NT2/D1 (cell line): Measurements from ENCODE around the gene ATAD3C.
"Not testable (repeated sequence)": the region's sequence is repeated elsewhere in the genome, so short reads cannot be mapped to it uniquely, and the experiment has no call there.

ENCODE experiments used
- DNase-seq: peaks from one replicate; pipeline ENCODE4 v3.0.0-alpha.2; 2011; ENCODE audit warnings: low read depth, low spot score
- H3K27me3 ChIP-seq: 2 replicates; pipeline ENCODE4 v1.6.0; 2011; ENCODE audit warnings: mild to moderate bottlenecking; ENCODE audit not compliant: insufficient read length, insufficient read depth
- H3K36me3 ChIP-seq: 2 replicates; pipeline ENCODE4 v1.6.1; 2011; ENCODE audit warnings: mild to moderate bottlenecking, low read length, mixed read lengths; ENCODE audit not compliant: insufficient read depth, insufficient read length
- H3K4me1 ChIP-seq: 2 replicates; pipeline ENCODE4 v1.5.1; 2011; ENCODE audit not compliant: insufficient read depth, insufficient read length
- H3K4me3 ChIP-seq: 2 replicates; pipeline ENCODE4 v1.5.1; 2011; ENCODE audit warnings: low read depth; ENCODE audit not compliant: insufficient read length
- H3K9ac ChIP-seq: 2 replicates; pipeline ENCODE4 v1.6.0; 2011; ENCODE audit warnings: low read depth; ENCODE audit not compliant: insufficient read length
- H3K9me3 ChIP-seq: 2 replicates; pipeline ENCODE4 v1.5.1; 2011; ENCODE audit warnings: mild to moderate bottlenecking, low read length; ENCODE audit not compliant: insufficient read depth
- SUZ12 ChIP-seq: IDR thresholded peaks from 2 replicates; pipeline ENCODE4 v1.6.1; 2011; ENCODE audit not compliant: insufficient read length, insufficient read depth; ENCODE audit errors: extremely low read depth
- YY1 ChIP-seq: IDR thresholded peaks from 2 replicates; pipeline ENCODE4 v1.6.1; 2011; ENCODE audit not compliant: insufficient read length, insufficient read depth
- ZNF274 ChIP-seq: IDR thresholded peaks from 2 replicates; pipeline ENCODE4 v1.6.1; 2011; ENCODE audit warnings: mild to moderate bottlenecking, low read depth, low read length

Gene ATAD3C

GRCh38 chr1:1415751-1416150 is 33.7 kb upstream of the ATAD3C start:
- no peaks in the 10 kb centered on the region for H3K27me3 ChIP-seq
- H3K9me3 ChIP-seq, result peaks cover 20% of the 10 kb centered on the region; the same call in 1 of the 2 replicates
- no peak for DNase-seq
- no peak overlapping the region for H3K9ac ChIP-seq
- no peak for TF ChIP-seq SUZ12
- TF ChIP-seq ZNF274, result no peak
- no peak for TF ChIP-seq YY1
- H3K36me3 ChIP-seq, result peaks cover 2% of the 10 kb centered on the region
- H3K4me3 ChIP-seq, result no peak overlapping the region
- peaks cover 17% of the 10 kb centered on the region for H3K4me1 ChIP-seq

GRCh38 chr1:1417396-1417795 is 32.1 kb upstream of the ATAD3C start:
- H3K9ac ChIP-seq, H3K36me3 ChIP-seq, H3K27me3 ChIP-seq, DNase-seq, H3K4me3 ChIP-seq, H3K9me3 ChIP-seq: not testable (repeated sequence)
- peaks cover 21% of the 10 kb centered on the region for H3K4me1 ChIP-seq

GRCh38 chr1:1417825-1418463 is 31.5 kb upstream of the ATAD3C start:
- not testable (repeated sequence) for H3K27me3 ChIP-seq, H3K9me3 ChIP-seq, H3K4me3 ChIP-seq, H3K36me3 ChIP-seq, DNase-seq, H3K9ac ChIP-seq
- H3K4me1 ChIP-seq, result peaks cover 21% of the 10 kb centered on the region

GRCh38 chr1:1418464-1419362 is 30.8 kb upstream of the ATAD3C start:
- H3K4me3 ChIP-seq, result no peak overlapping the region
- DNase-seq, result no peak
- H3K9me3 ChIP-seq, result no peaks in the 10 kb centered on the region
- no peaks in the 10 kb centered on the region for H3K27me3 ChIP-seq
- peaks cover 21% of the 10 kb centered on the region for H3K4me1 ChIP-seq
- TF ChIP-seq YY1, result no peak
- no peak for TF ChIP-seq SUZ12
- TF ChIP-seq ZNF274, result no peak
- H3K9ac ChIP-seq, result peak overlapping the region; percentile 72
- H3K36me3 ChIP-seq, result no peaks in the 10 kb centered on the region

GRCh38 chr1:1419363-1419812 is 30.1 kb upstream of the ATAD3C start:
- TF ChIP-seq ZNF274 (no peak), YY1 (no peak), SUZ12 (no peak)
- peak overlapping the region; percentile 72 for H3K9ac ChIP-seq
- H3K36me3 ChIP-seq, result no peaks in the 10 kb centered on the region
- H3K27me3 ChIP-seq, result no peaks in the 10 kb centered on the region
- DNase-seq, result no peak
- H3K4me3 ChIP-seq, result no peak overlapping the region
- no peaks in the 10 kb centered on the region for H3K9me3 ChIP-seq
- H3K4me1 ChIP-seq, result peaks cover 23% of the 10 kb centered on the region

GRCh38 chr1:1419813-1420653 is 29.5 kb upstream of the ATAD3C start:
- TF ChIP-seq YY1, result no peak
- no peak for TF ChIP-seq ZNF274
- no peak for TF ChIP-seq SUZ12
- H3K4me3 ChIP-seq, result peak overlapping the region; percentile 21
- no peaks in the 10 kb centered on the region for H3K27me3 ChIP-seq
- no peaks in the 10 kb centered on the region for H3K36me3 ChIP-seq
- DNase-seq, result no peak
- peaks cover 23% of the 10 kb centered on the region for H3K4me1 ChIP-seq
- peak overlapping the region; percentile 72 for H3K9ac ChIP-seq
- H3K9me3 ChIP-seq, result no peaks in the 10 kb centered on the region

- peaks cover 24% of the 10 kb centered on the region for H3K4me1 ChIP-seq
- peak overlapping the region; percentile 51 for H3K9ac ChIP-seq
- no peaks in the 10 kb centered on the region for H3K36me3 ChIP-seq
- no peaks in the 10 kb centered on the region for H3K9me3 ChIP-seq
- H3K4me3 ChIP-seq, result no peak overlapping the region
- DNase-seq, result no peak
- TF ChIP-seq SUZ12 (no peak), ZNF274 (no peak), YY1 (no peak)
- H3K27me3 ChIP-seq, result no peaks in the 10 kb centered on the region
These were observed 28.8 kb upstream of the ATAD3C start for GRCh38 chr1:1420654-1421141.
